Measurements from ENCODE around the gene BHLHA15.

GRCh38 chr7:98202367-98203195 lies 8.7 kb upstream of the BHLHA15 start:
- TF ChIP-seq CTCF (IDR thresholded peaks at IDR 0.05; ENCODE audit: insufficient read depth, low read length, poor library complexity, severe bottlenecking) (no peak), EZH2phosphoT487 (conservative IDR thresholded peaks at IDR 0.05; ENCODE audit: low read length) (0 out of 2 replicates have a peak, but pooled peaks have one; percentile 9)
